VCaP (cell line): ENCODE measurements around the gene VSTM2B.

ENCODE experiments used
- H3K27ac ChIP-seq: fragments of 450-650 bp; 2 replicates; pipeline ENCODE4 v1.5.1; 2017
- TF ChIP-seq, protein P1 (sequence below): fragments of 450-650 bp; conservative IDR thresholded peaks from 2 replicates; pipeline ENCODE4 v1.5.1; 2017; ENCODE audit warnings: mild to moderate bottlenecking, moderate library complexity

Gene VSTM2B

GRCh38 chr19:29511768-29512167 is 14.0 kb upstream of the VSTM2B start:
- TF ChIP-seq, protein P1, sequence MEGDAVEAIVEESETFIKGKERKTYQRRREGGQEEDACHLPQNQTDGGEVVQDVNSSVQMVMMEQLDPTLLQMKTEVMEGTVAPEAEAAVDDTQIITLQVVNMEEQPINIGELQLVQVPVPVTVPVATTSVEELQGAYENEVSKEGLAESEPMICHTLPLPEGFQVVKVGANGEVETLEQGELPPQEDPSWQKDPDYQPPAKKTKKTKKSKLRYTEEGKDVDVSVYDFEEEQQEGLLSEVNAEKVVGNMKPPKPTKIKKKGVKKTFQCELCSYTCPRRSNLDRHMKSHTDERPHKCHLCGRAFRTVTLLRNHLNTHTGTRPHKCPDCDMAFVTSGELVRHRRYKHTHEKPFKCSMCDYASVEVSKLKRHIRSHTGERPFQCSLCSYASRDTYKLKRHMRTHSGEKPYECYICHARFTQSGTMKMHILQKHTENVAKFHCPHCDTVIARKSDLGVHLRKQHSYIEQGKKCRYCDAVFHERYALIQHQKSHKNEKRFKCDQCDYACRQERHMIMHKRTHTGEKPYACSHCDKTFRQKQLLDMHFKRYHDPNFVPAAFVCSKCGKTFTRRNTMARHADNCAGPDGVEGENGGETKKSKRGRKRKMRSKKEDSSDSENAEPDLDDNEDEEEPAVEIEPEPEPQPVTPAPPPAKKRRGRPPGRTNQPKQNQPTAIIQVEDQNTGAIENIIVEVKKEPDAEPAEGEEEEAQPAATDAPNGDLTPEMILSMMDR = no peak
- H3K27ac ChIP-seq = no peak overlapping the region

DNA sequence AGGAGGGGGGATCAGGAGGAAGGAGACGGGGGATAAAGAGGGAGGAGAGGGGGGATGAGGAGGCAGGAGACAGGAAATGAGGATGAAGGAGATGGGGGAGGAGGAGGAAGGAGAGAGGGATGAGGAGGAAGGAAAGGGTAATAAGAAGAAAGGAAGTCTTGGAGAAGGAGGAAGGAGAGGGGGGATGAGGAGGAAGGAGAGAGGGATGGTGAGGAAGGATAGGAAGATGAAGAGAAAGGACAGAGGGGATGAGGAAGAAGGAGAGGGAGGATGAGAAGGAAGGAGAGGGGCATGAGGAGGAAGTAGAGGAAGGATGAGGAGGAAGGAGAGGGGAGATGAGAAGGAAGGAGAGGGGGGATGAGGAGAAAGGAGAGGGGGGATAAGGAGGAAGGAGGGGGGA is 13.0 kb upstream of the VSTM2B start:
- H3K27ac ChIP-seq = no peak overlapping the region
- TF ChIP-seq, protein P1 = no peak

DNA sequence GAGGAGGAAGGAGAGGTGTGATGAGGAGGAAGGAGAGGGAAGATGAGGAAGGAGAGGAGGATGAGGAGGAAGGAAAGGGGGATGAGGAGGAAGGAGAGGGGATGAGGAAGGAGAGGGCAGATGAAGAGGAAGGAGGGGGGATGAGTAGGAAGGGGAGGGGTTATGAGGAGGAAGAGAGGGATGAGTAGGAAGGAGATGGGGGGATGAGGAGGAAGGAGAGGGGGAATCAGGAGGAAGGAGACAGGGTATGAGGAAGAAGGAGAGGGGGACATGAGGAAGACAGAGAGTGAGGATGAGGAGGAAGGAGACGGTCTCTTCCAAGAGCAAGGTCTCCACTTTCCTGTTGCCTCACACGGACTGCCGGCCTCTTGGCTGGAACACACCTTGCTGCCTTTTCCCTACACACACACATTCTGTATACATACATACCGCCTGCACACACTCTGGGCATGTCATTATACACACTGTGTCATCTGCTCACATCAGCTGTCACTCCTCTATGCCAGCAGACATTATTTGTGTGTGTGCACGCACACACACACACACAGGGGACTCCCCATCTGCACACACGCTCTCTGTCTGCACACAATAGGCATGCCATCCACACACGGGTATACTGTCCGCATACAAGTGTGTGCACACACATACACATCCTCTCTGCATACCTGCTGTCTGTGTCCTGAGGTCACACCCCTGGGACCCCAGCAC is 11.1 kb upstream of the VSTM2B start:
- TF ChIP-seq, protein P1 = no peak
- no peak overlapping the region for H3K27ac ChIP-seq

DNA sequence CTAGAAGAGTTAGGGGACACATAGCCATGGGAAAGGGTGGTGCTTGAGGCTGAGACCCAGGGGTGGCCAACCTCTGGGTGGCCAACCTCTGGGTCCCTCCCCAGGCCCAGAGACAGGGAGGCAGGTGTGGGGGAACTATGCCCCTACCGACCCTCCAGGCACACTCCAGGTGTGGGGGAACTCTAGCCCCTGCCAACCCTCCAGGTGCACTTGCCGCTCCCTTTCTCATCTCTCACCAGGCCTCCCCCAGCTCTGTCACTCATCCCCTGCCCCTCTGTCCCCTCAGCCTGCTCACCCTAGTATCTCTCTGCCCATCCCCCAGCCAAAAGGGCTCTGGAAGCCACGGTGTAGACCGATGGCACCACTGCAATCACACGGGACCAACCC is 10.6 kb upstream of the VSTM2B start:
- H3K27ac ChIP-seq = no peak overlapping the region
- TF ChIP-seq, protein P1 = no peak

DNA sequence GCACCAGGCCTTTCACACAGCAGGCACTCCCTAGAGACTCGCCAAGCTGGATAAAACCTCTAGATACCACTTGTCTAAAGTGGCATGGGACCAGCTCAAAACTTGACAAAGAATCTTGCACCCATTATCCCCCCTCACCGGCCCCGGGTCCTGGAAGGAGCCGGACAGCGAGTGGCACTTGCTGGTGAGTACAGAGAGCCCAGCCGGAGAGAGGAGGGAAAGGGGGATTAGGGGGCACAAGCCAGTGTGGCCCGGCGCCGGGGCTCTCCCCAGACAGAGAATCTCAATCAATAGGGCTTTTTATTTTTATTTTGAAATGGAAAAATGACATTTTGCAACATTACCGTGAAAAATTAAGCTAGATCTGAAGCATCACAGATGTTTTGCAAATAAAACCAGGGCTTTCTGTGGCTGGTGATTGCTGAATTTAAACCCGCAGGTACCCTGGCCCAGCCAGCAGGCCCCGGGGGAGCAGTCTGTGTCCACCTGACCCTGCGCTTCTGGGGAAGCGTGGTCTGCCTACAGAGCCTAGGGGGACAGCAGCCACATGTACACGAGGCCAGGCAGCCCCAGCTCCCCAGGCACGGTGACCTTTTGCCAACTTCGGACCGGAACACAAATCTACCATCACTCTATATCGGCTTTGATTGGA is 10.0 kb upstream of the VSTM2B start:
- H3K27ac ChIP-seq = no peak overlapping the region
- TF ChIP-seq, protein P1 = no peak

DNA sequence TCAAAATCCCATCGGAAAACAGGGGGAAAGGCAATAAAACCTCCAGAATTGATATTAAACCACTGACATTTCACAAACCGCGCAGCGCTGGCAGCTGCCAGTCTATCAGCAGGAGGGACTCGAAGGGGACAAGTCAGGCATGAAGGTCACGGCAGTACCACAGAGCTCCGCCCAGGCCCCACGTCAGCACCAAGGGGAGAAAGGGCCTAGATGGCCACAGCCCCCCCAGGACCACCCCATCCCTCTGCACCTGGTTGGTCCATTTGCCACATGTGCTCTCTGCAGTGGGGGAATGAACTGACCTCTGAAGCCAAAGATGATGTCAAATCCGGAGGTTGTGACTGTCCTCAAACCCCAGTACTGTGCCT is 9.5 kb upstream of the VSTM2B start:
- no peak overlapping the region for H3K27ac ChIP-seq

GRCh38 chr19:29516821-29517395 is 8.9 kb upstream of the VSTM2B start:
- TF ChIP-seq, protein P1 = no peak
- no peak overlapping the region for H3K27ac ChIP-seq

More for the DNA sequence above, 9.5 kb upstream of the VSTM2B start:
- TF ChIP-seq, protein P1 = no peak
